GM21786 (cell line): Measurements from ENCODE around the gene GOLGA2.

ENCODE experiments used
- ATAC-seq: cut with Tn5 transposase; IDR thresholded peaks from one replicate; pipeline ENCODE4 v1.9.1; 2021; ENCODE audit not compliant: unreplicated experiment

Gene GOLGA2, protein sequence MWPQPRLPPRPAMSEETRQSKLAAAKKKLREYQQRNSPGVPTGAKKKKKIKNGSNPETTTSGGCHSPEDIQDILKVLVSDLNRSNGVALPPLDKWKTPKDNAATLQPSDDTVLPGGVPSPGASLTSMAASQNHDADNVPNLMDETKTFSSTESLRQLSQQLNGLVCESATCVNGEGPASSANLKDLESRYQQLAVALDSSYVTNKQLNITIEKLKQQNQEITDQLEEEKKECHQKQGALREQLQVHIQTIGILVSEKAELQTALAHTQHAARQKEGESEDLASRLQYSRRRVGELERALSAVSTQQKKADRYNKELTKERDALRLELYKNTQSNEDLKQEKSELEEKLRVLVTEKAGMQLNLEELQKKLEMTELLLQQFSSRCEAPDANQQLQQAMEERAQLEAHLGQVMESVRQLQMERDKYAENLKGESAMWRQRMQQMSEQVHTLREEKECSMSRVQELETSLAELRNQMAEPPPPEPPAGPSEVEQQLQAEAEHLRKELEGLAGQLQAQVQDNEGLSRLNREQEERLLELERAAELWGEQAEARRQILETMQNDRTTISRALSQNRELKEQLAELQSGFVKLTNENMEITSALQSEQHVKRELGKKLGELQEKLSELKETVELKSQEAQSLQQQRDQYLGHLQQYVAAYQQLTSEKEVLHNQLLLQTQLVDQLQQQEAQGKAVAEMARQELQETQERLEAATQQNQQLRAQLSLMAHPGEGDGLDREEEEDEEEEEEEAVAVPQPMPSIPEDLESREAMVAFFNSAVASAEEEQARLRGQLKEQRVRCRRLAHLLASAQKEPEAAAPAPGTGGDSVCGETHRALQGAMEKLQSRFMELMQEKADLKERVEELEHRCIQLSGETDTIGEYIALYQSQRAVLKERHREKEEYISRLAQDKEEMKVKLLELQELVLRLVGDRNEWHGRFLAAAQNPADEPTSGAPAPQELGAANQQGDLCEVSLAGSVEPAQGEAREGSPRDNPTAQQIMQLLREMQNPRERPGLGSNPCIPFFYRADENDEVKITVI

DNA sequence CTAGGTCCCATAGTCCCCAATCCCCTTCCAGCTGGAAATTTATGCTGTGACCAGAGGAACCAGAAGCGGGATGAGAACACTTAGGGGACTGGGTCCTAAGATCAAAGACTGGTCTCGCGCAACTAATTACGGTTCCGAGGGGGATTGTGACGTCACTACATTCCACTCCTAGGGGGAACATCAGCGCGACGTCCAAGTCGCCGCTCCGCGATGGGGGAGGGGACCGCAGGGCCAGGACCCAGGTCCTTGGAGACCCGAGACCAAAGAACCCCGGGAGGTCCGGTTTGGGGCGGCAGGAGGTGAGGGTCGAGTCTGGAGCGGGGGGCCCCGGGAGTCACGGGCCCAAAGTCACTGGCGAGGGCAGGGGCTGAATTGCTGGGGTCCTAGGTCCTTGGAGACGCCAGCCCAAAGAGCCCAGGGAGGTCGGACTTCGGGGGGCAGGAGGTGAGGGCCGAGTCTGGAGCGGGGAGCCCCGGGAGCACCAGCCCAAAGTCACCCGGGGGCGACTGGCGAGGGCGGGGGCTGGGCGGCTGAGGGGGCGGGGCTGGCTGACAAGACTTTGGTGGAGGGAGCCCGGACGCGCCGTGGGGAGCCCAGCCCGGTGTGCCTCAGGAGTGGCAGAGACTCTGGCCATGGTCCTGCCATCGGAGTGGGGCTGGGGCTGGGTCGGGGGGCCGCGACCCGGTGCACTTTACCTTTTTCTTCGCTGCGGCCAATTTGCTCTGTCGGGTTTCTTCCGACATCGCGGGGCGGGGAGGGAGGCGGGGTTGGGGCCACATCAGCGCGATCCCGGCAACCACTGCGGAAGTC lies at the start of gene GOLGA2:
TSS of gene GOLGA2 (minus strand) at position 810 of the 810 bp plus-strand sequence. CDS start at position 779, 31 bp downstream.
- ATAC-seq = peak; percentile 39

DNA sequence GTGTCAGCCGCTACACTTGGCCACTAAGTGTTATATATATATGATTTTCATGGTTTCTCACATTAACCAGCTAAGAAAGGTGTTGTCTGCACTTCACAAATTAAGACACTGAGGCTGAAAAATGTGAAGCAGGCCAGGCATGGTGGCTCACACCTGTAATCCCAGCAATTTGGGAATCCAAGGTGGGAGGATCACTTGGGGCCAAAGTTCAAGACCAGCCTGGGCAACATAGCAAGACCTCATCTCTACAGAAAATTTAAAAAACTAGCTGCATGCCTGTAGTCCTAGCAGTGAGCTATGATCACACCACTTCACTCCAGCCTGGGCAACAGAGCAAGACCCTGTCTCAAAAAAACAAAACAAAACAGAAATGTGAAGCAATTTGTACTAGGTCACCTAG lies 48.6 kb upstream of the GOLGA2 start:
- ATAC-seq = no peak

DNA sequence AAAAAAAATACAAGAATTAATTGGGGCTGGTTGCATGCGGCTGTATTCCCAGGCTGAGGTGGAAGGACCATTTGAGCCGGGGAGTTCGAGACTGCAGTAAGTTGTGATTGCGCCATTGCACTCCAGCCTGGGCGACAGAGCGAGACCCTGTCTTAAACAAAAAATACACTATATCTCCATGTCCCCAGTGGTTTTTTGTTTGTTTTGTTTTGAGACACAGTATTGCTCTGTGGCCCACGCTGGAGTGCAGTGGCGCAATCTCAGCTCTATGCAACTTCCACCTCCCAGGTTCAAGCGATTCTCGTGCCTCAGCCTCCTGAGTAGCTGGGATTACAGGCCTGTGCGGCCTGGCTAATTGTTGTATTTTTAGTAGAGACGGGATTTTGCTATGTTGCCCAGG lies 48.0 kb upstream of the GOLGA2 start:
- no peak for ATAC-seq

DNA sequence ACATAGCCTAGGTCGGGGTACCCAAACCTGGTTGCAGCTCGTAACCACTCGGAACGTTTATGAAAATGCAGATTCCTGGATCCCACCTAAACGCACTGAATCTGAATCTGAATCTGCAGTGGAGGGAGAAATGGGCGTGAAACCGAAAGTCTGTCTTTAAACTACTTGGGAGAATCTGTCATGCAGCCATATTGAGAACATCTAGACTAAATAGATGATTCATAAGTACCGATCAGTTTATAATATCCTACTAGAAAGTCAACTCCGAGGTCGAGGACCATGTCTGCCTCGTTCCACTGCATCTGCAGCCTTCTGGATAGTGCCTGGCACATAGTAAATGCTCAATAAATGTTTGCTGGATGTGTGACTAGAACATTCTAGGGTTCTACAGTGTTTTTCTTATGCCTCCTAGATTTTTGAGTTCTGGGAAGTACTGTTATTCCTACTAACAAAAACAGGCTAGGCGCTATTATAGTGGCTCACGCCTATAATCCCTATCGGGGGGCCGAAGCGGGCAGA lies 47.5 kb upstream of the GOLGA2 start:
- no peak for ATAC-seq

DNA sequence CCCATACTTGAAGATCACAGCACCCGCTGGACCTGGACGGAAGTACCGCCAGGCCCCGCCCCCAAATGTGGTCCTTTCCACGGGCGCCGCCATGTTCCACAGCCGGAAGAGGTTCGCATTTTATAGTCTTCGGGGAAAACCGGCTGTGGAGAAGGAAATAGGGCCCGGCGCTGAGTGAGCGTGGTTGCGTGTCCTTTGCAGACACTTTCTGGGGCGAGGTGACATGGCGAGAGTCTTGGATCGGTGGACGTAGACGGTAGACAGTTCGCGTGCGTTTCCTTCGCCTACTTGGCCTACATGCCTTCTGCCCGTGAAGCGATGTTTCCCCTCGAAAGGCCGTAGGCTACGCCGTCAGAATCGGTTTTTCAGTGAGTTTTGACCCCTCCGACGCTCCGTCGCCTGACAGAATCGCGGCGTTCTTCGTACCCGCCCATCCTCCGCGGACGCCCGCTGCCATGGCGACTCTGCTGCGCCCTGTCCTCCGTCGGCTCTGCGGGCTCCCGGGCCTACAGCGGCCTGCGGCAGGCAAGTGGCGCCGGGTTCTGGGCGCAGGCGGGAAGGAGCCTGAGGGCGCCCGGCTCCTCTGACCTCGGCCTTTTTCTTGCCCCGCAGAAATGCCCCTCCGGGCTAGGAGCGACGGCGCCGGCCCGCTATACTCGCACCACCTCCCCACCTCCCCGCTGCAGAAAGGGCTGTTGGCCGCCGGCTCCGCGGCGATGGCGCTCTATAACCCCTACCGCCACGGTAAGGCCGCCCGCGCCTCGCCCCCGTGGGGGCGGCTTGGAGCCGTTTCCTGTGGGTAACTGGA lies 46.8 kb upstream of the GOLGA2 start, which contains the start of the genes COQ4 and TRUB2:
TSS of gene COQ4 (plus strand) at position 436 of the 808 bp plus-strand sequence. CDS start at position 456, 20 bp downstream.
TSS of gene TRUB2 (minus strand) at position 44 of the 808 bp plus-strand sequence. CDS start at position 5, 39 bp downstream.
- peak; percentile 80 for ATAC-seq

DNA sequence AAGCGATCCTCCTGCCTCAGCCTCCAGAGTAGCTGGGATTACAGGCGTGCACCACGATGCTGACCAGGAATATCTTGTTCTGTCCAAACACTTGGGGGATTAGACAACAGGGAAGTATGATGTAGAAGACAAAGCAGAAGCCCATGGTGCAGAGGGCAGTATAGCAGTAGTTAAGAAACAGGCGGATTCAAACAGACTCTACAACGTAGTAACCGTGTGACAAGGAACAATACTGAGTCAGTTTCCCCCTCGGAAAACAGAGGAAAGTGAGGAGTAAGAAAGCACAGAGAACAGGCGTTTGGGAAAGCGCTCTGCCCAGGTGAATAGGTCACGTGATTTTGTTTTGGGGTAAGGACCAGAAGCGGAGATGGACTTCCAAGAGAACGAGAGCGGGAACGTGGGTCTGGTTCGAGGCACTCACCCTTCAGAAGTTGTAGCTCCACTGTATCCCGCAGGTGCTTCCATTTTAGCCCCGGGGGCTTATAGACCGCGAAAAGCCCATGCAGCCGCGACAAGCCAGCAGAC lies 46.1 kb upstream of the GOLGA2 start:
- ATAC-seq = peak; percentile 7

DNA sequence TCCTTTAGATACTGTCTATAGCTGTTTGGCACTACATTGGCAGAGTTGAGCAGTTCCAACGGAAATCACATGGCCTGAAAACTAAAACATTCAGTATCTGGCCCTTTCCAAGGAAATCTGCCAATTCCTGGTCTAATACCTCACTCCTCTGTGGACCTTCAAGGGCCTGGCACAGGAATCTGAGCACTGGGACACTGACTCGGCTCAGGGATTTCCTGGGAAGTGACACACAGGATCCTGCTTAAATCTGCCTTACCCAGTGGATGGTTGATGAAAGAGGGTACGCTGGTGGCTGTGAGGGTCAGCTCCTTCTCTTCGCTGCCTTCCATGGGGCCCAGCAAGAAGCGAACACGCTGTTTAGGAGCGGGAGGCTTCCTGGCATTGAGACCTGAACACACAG lies 45.5 kb upstream of the GOLGA2 start:
- no peak for ATAC-seq

DNA sequence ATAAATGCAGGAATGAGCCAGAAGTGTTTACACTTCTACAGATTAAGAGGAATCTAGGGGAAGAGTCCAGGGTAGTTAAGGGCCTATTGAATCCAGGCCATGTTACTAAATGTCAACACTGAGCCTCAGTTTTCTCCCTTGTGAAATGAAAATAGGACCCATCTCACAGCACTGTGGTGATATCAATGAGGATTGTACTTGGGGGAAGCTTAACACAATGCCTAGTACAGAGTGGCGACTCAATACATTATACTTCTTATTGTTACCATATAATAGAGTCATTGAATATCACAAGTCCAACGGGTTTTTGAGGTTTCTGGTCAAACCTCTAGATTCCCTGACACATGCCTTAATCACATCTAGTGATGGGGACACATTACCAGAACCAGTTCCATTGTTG lies 41.8 kb upstream of the GOLGA2 start:
- ATAC-seq = no peak

DNA sequence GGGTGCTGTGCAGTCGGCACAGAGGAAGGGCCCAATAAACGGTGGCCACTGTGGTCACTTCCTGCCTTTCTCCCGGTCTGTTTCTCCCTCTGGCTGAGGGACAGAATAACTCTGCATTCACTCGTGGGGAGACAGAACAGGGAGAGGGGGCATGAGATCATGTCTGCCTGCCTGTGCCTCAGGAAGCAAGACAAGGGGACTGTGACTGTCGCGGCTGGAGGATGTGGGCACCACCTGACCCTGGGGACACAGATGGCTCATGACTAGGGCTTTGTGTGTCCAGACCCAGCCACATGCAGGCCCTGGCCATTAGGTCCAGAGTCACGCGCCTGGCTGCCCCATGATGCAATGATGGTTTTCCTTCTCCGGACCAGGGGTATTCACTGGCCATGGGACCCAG lies 40.6 kb upstream of the GOLGA2 start:
- no peak for ATAC-seq

DNA sequence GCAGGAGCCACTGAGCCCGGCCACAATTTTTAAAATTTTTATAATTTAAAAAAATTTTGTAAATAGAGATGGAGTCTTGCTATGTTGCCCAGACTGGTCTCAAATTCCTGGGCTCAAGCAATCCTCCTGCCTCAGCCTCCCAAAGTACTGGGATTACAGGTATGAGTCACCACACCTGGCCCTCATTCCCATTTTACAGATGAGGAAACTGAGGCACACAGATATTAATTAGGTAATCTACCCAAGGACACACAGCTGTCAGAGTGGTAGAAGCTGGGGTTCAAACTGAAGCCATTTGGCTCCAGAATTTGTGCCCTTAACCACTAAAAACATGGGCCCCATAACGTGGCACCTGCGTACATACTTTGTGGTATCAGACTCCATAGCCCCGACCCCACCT lies 38.9 kb upstream of the GOLGA2 start:
- no peak for ATAC-seq

DNA sequence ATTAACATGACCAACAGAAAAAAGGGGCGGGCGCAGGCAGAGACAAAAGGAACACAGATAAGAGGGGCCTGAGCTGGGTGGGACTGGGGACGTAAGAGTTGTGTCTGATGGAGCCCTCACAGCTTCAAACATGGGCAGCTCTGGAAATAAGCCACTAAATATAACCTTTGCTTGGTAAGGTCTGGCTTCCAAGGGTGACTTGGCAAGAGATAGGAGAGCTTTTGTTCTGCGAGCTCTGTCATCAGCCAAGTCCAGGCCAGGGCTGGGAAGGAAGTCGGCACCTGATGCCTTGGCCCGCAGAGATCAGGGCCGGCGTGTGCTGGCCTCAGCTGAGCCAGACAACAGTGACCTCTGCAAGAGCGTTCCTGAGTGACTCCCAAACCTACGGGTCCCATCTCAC lies 34.7 kb upstream of the GOLGA2 start:
- ATAC-seq = no peak

DNA sequence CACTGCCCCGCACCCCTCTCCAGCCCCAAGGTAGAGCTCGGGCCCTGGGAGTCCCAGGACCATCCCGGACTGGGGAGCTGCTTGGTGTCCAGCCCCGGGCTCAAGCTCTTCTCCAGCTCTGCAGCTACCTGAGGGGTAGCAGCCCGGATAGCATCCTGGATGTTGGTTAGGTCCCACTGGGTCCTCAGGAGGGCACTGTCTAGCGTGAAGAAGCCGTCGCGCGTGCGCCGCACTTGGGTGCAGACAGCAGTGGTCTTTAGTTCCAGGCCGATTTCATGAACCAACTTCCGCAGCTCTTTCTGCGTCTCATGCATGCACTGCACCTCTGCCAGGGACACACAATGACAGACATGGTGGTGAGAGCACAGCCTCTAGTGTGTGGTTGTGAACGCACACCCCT lies 33.7 kb upstream of the GOLGA2 start:
- no peak for ATAC-seq

DNA sequence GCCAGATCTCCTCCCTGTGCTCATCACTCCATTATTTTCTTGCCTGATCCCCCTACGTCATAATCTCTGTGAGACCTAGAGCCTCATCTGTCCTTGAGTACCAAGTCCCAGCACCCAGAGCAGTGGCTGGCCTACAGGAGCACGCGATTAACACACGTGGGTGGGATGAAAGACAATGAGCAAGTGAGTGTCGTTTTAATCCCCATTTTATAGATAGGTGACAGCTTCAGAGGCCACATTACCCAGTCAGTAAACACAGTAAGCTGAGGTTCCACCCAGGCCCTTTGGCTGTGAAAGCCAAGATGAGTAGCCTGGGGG lies 29.1 kb upstream of the GOLGA2 start:
- no peak for ATAC-seq

DNA sequence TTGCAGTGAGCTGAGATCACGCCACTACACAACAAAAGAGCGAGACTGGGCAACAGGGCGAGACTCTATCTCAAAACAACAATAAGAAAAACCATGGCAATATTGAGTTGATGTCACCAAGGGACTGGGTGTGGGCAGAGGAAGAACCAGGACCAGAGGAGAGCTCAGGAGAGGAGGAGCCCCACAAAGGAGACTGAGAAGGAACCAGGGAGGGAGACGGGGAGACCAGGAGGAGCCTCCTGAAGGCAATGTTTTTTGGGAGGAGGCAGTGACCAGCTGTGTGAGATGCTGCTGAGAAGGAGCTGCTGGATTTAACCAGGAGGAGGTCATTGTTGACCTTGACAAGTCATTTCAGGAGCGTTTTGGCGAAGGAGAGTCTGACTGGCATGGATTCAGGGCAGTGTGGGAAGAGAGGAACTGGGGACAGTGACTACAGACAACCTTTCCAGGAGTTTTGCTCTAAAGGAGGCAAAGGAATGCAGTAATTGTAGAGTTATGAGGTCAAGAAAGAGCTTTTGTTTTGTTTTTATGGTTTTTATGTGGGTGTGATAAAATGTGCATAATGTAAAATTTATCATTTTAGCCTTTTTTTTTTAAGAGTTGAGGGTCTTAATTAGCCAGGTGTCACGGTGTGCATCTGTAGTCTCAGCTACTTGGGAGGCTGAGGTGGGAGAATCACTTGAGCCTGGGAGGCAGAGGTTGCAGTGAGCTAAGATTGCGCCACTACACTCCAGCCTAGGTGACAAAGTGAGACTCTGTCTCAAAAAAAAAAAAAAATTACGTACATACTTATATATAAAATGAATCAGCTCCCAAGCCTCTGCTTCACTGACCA lies 28.5 kb upstream of the GOLGA2 start:
- ATAC-seq = no peak

DNA sequence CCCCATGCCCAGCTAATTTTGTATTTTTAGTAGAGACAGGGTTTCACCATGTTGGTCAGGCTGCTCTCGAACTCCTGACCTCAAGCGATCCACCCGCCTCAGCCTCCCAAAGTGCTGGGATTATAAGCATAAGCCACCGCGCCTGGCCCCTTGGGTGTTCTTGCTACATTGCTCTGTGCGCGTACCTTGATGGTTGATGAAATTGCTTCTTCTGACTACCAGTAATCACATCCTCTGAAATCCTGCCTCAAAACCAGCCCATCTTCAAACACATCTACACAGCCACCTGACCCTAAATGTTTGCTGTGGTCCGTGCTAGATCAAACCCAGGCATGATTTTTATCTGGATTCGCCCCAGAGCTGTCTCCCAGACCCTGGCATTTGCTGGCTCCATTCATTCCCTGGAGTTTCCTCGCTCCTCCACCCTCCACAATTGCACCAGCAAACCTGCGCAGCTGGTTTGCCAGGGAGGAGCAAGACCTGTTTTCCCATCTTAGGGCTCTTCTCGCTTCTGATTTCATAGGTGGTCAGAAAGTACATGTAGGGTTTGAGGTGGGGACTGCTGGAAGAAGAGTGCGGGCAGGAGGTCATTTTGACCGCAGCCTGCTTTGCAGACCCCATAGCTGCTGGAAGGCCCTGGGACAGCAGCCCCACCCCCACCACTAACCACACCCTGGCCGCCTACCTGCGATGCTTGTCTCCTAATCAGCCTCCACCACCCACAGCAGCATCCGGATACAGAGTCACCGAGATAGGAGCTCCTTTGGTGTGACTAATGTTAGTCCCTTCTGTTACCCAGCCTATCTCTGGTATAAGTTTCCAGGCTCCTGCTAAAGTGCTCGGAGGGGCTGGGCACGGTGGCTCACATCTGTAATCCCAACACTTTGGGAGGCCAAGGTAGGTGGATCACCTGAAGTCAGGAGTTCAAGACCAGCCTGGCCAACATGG lies 23.0 kb upstream of the GOLGA2 start:
- ATAC-seq = no peak

DNA sequence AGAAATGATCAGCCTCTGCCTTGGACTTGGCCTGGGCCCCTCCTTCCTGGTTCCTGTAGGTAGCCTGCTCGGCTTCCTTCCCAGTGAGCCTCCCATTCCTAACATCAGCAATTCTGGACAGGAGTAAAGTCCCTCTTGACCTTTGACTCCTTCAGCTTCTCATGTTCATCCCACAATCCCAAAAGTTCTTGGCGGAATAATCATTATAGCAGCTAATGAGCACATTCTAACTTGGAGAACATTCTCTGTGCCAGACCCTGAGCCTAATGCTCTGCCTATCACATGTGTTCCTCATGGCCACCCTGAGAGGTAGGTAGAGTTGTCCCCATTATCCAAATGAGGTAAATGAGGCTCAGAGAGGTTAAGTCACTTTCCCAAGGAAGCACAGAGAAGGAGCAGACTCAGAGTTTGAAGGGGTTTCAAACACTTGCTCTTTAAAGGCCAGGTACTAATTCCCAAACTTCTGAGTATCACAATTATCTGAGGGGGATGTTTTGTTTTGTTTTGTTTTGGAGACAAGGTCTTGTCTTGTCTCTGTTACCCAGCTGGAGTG lies 21.5 kb upstream of the GOLGA2 start:
- no peak for ATAC-seq
